VCaP (cell line): ENCODE data around the gene FITM1.

Experiments
- H3K27ac ChIP-seq: fragments of 450-650 bp; 2 replicates; pipeline ENCODE4 v1.5.1; 2017
- CTCF ChIP-seq: fragments of 450-650 bp; conservative IDR thresholded peaks from 2 replicates; pipeline ENCODE4 v1.5.1; 2017; ENCODE audit warnings: mild to moderate bottlenecking, moderate library complexity

The FITM1 gene

GRCh38 chr14:24137529-24138395, 7.3 kb downstream of the FITM1 start:
- H3K27ac ChIP-seq: peak overlapping the region; percentile 86
- TF ChIP-seq CTCF: no peak

DNA sequence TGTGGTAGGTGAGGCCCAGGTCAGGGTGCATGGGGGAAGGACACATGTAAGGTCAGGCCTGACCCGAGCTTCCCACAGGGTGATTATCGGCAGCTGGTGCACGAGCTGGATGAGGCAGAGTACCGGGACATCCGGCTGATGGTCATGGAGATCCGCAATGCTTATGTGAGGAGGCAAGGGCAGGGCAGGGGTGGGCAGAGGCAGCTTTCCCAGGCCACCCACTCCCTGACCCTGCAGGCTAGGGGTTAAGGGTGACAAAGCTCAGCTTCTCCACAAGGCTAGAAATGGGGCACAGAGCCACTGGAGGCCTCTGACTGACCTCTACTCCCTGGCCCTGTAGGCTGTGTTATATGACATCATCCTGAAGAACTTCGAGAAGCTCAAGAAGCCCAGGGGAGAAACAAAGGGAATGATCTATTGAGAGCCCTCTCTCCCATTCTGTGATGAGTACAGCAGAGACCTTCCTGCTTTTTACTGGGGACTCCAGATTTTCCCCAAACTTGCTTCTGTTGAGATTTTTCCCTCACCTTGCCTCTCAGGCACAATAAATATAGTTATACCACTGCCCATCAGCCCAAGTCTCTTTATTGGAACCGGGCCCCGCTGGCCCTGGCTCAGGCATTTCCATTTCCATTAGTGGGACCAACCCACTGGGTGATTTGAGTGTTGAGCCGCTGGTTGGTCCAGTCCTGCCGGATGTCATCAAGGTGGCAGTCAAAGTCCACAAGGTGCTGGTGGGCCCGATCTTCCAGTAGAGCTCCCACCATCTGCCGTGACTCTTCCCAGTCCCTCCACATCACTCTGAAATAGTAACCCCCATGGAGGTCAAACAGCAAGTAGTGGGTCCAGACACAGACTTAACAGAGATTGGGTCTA, 8.2 kb downstream of the FITM1 start:
- TF ChIP-seq CTCF: no peak
- H3K27ac ChIP-seq: peak overlapping the region; percentile 90

GRCh38 chr14:24139272-24139934, 8.9 kb downstream of the FITM1 start:
- peak overlapping the region; percentile 90 for H3K27ac ChIP-seq
- no peak for TF ChIP-seq CTCF

DNA sequence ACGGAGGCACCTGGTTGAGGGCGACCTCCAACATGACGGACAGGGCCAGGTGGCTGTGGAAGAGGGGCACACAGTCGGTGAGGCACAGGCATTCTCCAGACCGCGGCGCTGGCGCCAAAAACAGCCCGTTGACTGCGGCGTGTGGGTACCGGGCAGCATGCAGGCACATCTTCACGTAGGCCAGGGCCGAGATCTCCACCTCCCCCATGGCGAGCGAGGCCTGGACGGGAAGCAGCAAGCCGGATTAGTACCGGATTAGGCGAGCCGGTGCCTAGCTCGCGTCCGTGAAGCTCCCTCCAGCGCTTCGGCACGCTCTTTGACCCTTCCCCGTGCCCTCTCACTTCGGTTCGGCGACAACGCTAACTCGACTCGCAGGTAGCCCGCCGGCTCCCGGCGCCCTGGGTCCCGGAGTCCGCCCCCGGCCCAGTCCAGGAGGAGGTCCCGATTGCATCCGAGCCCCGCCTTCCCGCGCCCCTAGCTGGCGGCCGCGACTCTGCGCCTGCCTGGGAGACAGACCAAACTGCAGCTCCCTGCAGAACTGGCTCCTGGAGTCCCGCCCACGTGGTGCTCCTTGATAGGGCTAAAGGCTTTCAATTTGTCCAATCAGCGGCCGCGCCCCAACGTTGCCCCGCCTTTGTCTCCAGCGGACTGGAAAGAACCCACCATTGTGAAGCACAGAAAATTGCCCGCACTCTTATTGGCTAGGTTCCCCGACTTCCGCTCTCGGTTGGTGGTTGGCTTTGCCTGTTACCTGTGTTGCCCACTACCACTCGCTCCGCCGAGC, 10.8 kb downstream of the FITM1 start, which contains the start of gene EMC9:
Gene EMC9, minus strand, starts transcription at position 495 of the 784 bp plus-strand sequence. Its CDS starts 287 bp downstream, at position 208.
- H3K27ac ChIP-seq: peak within 1 kb of the TSS; percentile 90

GRCh38 chr14:24143511-24143910, 13.1 kb downstream of the FITM1 start:
- H3K27ac ChIP-seq: peak overlapping the region; percentile 90; the same call in 1 of the 2 replicates

More for the DNA sequence above, 10.8 kb downstream of the FITM1 start, which contains the start of gene EMC9:
- peak; percentile 41 for TF ChIP-seq CTCF

DNA sequence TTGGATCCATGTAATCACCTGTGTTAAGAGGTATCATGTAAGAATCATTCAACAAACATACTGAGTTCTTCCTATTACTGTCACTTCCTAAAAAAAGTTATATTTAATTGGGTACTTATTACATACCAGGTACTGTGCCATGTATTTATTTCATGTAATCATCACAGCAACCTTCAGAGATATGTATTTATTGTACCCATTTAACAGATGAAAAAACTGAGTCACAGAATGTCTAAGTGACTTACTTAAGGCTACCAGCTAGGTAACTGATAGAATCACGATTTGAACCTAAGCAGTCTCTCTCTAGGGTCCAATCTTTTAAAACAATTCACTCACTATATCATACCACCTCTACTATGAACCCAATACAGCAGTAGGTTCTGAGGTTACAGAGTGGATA, 14.0 kb downstream of the FITM1 start:
- no peak for TF ChIP-seq CTCF
- no peak overlapping the region; the same call in 1 of the 2 replicates for H3K27ac ChIP-seq

More at GRCh38 chr14:24143511-24143910, 13.1 kb downstream of the FITM1 start:
- TF ChIP-seq CTCF: no peak
